ENCODE results near the gene USP31. TPM values are rescaled to one million over a fixed set of nuclear protein-coding genes. Genes with fewer than 3 reads are reported as not detected.

The USP31 gene
- total RNA-seq, 3 donors from 2014 or later (not counting 1 experiment from before 2014, with no cell fraction given): 6.1 to 6.6 (median 6.3) TPM

GRCh38 chr16:23164736-23165135 is 15.5 kb upstream of the USP31 start:
- H3K27me3 Mint-ChIP-seq (ENCODE audit: low read depth in 2 of 2): peaks cover 39 to 56% of the 10 kb centered on the region in 2 donors
- no peaks in the 10 kb centered on the region for H3K36me3 ChIP-seq (ENCODE audit: control insufficient read depth, insufficient read depth, low read length)
- H3K27ac Mint-ChIP-seq: no peak overlapping the region
- TF ChIP-seq, protein P1, sequence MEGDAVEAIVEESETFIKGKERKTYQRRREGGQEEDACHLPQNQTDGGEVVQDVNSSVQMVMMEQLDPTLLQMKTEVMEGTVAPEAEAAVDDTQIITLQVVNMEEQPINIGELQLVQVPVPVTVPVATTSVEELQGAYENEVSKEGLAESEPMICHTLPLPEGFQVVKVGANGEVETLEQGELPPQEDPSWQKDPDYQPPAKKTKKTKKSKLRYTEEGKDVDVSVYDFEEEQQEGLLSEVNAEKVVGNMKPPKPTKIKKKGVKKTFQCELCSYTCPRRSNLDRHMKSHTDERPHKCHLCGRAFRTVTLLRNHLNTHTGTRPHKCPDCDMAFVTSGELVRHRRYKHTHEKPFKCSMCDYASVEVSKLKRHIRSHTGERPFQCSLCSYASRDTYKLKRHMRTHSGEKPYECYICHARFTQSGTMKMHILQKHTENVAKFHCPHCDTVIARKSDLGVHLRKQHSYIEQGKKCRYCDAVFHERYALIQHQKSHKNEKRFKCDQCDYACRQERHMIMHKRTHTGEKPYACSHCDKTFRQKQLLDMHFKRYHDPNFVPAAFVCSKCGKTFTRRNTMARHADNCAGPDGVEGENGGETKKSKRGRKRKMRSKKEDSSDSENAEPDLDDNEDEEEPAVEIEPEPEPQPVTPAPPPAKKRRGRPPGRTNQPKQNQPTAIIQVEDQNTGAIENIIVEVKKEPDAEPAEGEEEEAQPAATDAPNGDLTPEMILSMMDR (IDR thresholded peaks at IDR 0.05): no peak
- no peak for DNase-seq
- no peak overlapping the region for H3K4me3 Mint-ChIP-seq
- no peaks in the 10 kb centered on the region for H3K4me1 ChIP-seq (ENCODE audit: control insufficient read depth, insufficient read depth, low read length)
- peaks cover 8% of the 10 kb centered on the region for H3K27me3 ChIP-seq (ENCODE audit: control insufficient read depth, insufficient read depth, low read length)
- no peaks in the 10 kb centered on the region for H3K9me3 Mint-ChIP-seq
- no peak overlapping the region for H3K4me3 ChIP-seq (ENCODE audit: low read length)
- no peak for ATAC-seq
- no peaks in the 10 kb centered on the region for H3K9me3 ChIP-seq (ENCODE audit: control insufficient read depth, insufficient read depth, low read length)
- no peaks in the 10 kb centered on the region for H3K36me3 Mint-ChIP-seq
- no peak overlapping the region for H3K27ac ChIP-seq (ENCODE audit: low read length)
- H3K4me1 Mint-ChIP-seq: no peaks in the 10 kb centered on the region
- 60% methylated on average over 1 of the region's 4 CpGs for WGBS (ENCODE audit: insufficient coverage)
- intact Hi-C loops (cut with micrococcal nuclease): no loop called here

DNA sequence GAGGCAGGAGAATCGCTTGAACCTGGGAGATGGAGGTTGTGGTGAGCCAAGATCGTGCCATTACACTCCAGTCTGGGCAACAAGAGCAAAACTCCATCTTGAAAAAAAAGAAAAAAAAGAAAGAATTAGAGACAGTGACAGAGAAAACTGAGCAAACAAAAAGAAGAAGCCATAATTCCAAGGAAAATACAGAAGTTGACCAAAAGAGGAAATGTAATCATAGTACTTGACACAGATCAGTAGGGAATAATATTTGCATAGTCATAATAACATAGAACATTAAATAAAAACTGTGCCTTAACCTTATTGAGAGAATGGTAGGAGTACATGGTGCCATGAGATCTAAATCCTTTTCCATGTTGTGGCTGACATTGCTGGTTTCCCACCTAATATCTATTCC is 14.7 kb upstream of the USP31 start:
- no peaks in the 10 kb centered on the region for H3K9me3 Mint-ChIP-seq
- ATAC-seq: no peak
- H3K4me1 Mint-ChIP-seq: no peaks in the 10 kb centered on the region
- no peaks in the 10 kb centered on the region for H3K36me3 Mint-ChIP-seq
- H3K36me3 ChIP-seq (ENCODE audit: control insufficient read depth, insufficient read depth, low read length): no peaks in the 10 kb centered on the region
- no peak overlapping the region for H3K4me3 Mint-ChIP-seq
- H3K9me3 ChIP-seq (ENCODE audit: control insufficient read depth, insufficient read depth, low read length): no peaks in the 10 kb centered on the region
- peaks cover 8% of the 10 kb centered on the region for H3K27me3 ChIP-seq (ENCODE audit: control insufficient read depth, insufficient read depth, low read length)
- no peak overlapping the region for H3K4me3 ChIP-seq (ENCODE audit: low read length)
- TF ChIP-seq, protein P1 (IDR thresholded peaks at IDR 0.05): no peak
- H3K27ac Mint-ChIP-seq: no peak overlapping the region
- H3K27me3 Mint-ChIP-seq (ENCODE audit: low read depth in 2 of 2): peaks cover 44 to 59% of the 10 kb centered on the region in 2 donors
- no peaks in the 10 kb centered on the region for H3K4me1 ChIP-seq (ENCODE audit: control insufficient read depth, insufficient read depth, low read length)
- WGBS (ENCODE audit: insufficient coverage): 89% methylated on average over 2 of the region's 2 CpGs
- no peak overlapping the region for H3K27ac ChIP-seq (ENCODE audit: low read length)
- DNase-seq: no peak
- intact Hi-C loops (cut with micrococcal nuclease): no loop called here

DNA sequence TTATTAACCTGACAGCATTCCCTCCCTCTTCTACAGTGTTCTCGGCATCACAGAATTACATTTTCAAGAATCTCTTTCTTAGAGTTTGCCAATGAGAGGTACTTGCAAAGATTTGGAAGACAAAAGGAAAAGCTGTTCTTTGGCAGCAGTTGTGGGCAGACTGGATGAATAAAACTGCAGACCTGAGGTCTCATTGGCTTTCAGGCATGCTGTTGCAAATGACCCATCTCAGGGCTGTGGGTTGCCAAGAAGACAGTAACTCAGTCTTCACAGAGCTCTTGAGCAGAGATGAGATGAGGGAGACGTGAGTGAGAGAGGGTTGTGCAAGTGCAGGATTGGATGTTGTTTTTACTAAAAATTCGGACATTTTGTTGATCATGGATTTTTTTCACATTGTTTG is 11.3 kb upstream of the USP31 start:
- TF ChIP-seq, protein P1 (IDR thresholded peaks at IDR 0.05): no peak
- peaks cover 44 to 63% of the 10 kb centered on the region in 2 donors for H3K27me3 Mint-ChIP-seq (ENCODE audit: low read depth in 2 of 2)
- H3K4me1 Mint-ChIP-seq: peaks cover 0 to 5% of the 10 kb centered on the region in 2 donors
- Histone ChIP-seq H3K27me3 (ENCODE audit: control insufficient read depth, insufficient read depth, low read length) (peaks cover 4% of the 10 kb centered on the region), H3K4me3 (ENCODE audit: low read length) (no peak overlapping the region), H3K4me1 (ENCODE audit: control insufficient read depth, insufficient read depth, low read length) (no peaks in the 10 kb centered on the region), H3K27ac (ENCODE audit: low read length) (no peak overlapping the region), H3K9me3 (ENCODE audit: control insufficient read depth, insufficient read depth, low read length) (no peaks in the 10 kb centered on the region), H3K36me3 (ENCODE audit: control insufficient read depth, insufficient read depth, low read length) (no peaks in the 10 kb centered on the region)
- intact Hi-C loops (cut with micrococcal nuclease): no loop called here
- DNase-seq (no peak), ATAC-seq (no peak)
- no peak overlapping the region for H3K4me3 Mint-ChIP-seq
- H3K9me3 Mint-ChIP-seq: no peaks in the 10 kb centered on the region
- no peak overlapping the region for H3K27ac Mint-ChIP-seq
- no peaks in the 10 kb centered on the region for H3K36me3 Mint-ChIP-seq
- 79% methylated on average over 3 of the region's 3 CpGs for WGBS (ENCODE audit: insufficient coverage)

DNA sequence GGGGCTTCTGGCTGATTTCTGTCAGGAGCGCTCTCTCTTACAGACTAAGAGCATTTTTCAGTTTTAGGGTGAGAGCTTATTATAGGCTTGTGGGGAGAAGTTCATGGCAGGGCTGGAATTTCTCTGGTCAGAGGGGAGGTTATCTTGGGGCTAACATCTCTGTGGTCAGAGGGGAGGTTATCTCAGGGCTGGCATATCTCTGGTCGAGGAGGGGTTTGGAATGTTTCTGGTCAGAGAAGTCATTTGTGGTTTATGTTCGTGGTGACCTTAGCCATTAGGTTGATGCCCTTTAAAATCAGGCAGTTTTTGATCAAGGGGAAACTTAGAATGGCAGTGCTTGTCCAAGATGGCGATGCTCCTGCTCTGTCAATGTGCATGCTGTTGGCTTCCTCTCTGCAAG is 10.8 kb upstream of the USP31 start:
- peaks cover 7% of the 10 kb centered on the region for H3K27me3 ChIP-seq (ENCODE audit: control insufficient read depth, insufficient read depth, low read length)
- Mint-ChIP-seq H3K9me3 (no peaks in the 10 kb centered on the region), H3K4me1 (peaks cover 0 to 5% of the 10 kb centered on the region in 2 donors), H3K36me3 (no peaks in the 10 kb centered on the region), H3K27ac (no peak overlapping the region), H3K4me3 (no peak overlapping the region), H3K27me3 (ENCODE audit: low read depth in 2 of 2) (peaks cover 44 to 63% of the 10 kb centered on the region in 2 donors)
- H3K9me3 ChIP-seq (ENCODE audit: control insufficient read depth, insufficient read depth, low read length): no peaks in the 10 kb centered on the region
- H3K4me3 ChIP-seq (ENCODE audit: low read length): no peak overlapping the region
- TF ChIP-seq, protein P1 (IDR thresholded peaks at IDR 0.05): no peak
- no peak overlapping the region for H3K27ac ChIP-seq (ENCODE audit: low read length)
- no peaks in the 10 kb centered on the region for H3K36me3 ChIP-seq (ENCODE audit: control insufficient read depth, insufficient read depth, low read length)
- no peaks in the 10 kb centered on the region for H3K4me1 ChIP-seq (ENCODE audit: control insufficient read depth, insufficient read depth, low read length)
- intact Hi-C loops (cut with micrococcal nuclease): no loop called here
- ATAC-seq (no peak), DNase-seq (no peak)
- 60% methylated on average over 4 of the region's 4 CpGs for WGBS (ENCODE audit: insufficient coverage)
